Measurements from ENCODE around the gene GPR132. TPM values are rescaled to one million over a fixed set of nuclear protein-coding genes. Genes with fewer than 3 reads are reported as not detected.

Gene GPR132
- total and polyA plus RNA-seq, 2 of the 8 experiments (the other 6 are each of a cell fraction or from before 2014, with no cell fraction given): 0.11 TPM; not detected in 1

GRCh38 chr14:105087308-105087962, 22.2 kb upstream of the GPR132 start:
- peak overlapping the region; percentile 72 to 94 for H3K4me2 ChIP-seq (ENCODE audit: insufficient read depth in 1 of 2, low read depth in 2 of 2, low read length in 2 of 2)
- H3K4me3 ChIP-seq (ENCODE audit: extremely low read depth in 1 of 4, insufficient read depth in 2 of 4, low read depth in 3 of 4, low read length in 4 of 4): peak overlapping the region; percentile 36 to 72 (median 50)
- H4K91ac ChIP-seq (replicated peaks; ENCODE audit: insufficient read length, low read length): no peak overlapping the region
- peak in 1 of 2 experiments; percentile 67 for DNase-seq (ENCODE audit: low read depth in 1 of 2, low spot score in 2 of 2)
- H2BK12ac ChIP-seq (ENCODE audit: low read depth, low read length): no peak overlapping the region
- peaks cover 5 to 6% of the 10 kb centered on the region in 2 experiments for H4K20me1 ChIP-seq (replicated peaks in 1 of 2; ENCODE audit: control insufficient read depth in 1 of 2, insufficient read depth in 2 of 2, low read length in 2 of 2)
- no peak overlapping the region for H2AK5ac ChIP-seq (ENCODE audit: low read depth, low read length)
- 0 out of 2 replicates have a peak overlapping the region, but pooled peaks have one; percentile 48 for H3K18ac ChIP-seq (ENCODE audit: extremely low read depth, low read length)
- H2BK5ac ChIP-seq (ENCODE audit: low read depth, low read length): no peak overlapping the region
- H3K27ac ChIP-seq (ENCODE audit: low read depth, low read length): no peak overlapping the region
- WGBS, 2 experiments (ENCODE audit: extremely low coverage in 1 of 2, insufficient coverage in 1 of 2, insufficient read length in 1 of 2, insufficient replicate concordance in 2 of 2, low coverage in 1 of 2, low lambda C conversion rate in 2 of 2, missing lambda C conversion rate in 1 of 2): 5% methylated on average over 19 of the region's 60 CpGs; no CpG with 5 or more reads in 1 of the 2 experiments
- H2AFZ ChIP-seq (ENCODE audit: low read length): no peak overlapping the region; the same call in 1 of the 2 replicates
- H3K23me2 ChIP-seq (ENCODE audit: low read depth, low read length): peaks cover 25% of the 10 kb centered on the region; the same call in 1 of the 2 replicates
- H3K36me3 ChIP-seq (ENCODE audit: control insufficient read depth in 2 of 4, insufficient read depth in 4 of 4, low read length in 3 of 4): no peaks in the 10 kb centered on the region
- peak overlapping the region; percentile 38 for H3K4ac ChIP-seq (replicated peaks; ENCODE audit: insufficient read length, low read depth, low read length)
- POLR2A ChIA-PET (ENCODE audit: partially characterized antibody): interaction anchor here (1.7 kb wide), 1 partner anchor 12 kb away, joined by 9 read pairs; no protein-coding TSS in a partner anchor
- H3K9me3 ChIP-seq (ENCODE audit: insufficient read depth in 2 of 2, low read depth in 1 of 2, low read length in 1 of 2): no peaks in the 10 kb centered on the region
- H2BK20ac ChIP-seq (ENCODE audit: low read length): no peak overlapping the region
- H3K9ac ChIP-seq (replicated peaks in 1 of 4; ENCODE audit: extremely low read depth in 1 of 4, low read depth in 3 of 4, low read length in 3 of 4): no peak overlapping the region
- CTCF ChIA-PET (ENCODE audit: partially characterized antibody): interaction anchor here (0.8 to 4.6 kb wide), 19 partner anchors 8 to 383 kb away, joined by 3 to 25 read pairs (median 4); partner anchors contain the start of genes JAG2 and NUDT14
- no peaks in the 10 kb centered on the region for H3K79me2 ChIP-seq (ENCODE audit: control insufficient read depth in 1 of 2, insufficient read depth in 2 of 2, low read length in 2 of 2)
- no peak overlapping the region for H3K23ac ChIP-seq (ENCODE audit: insufficient read length)
- H2BK15ac ChIP-seq (ENCODE audit: low read length): peak overlapping the region; percentile 81; the same call in 1 of the 2 replicates
- H3K79me1 ChIP-seq (ENCODE audit: low read depth, low read length): no peaks in the 10 kb centered on the region
- no peak overlapping the region for H3K14ac ChIP-seq (ENCODE audit: insufficient read length)
- peaks cover 12 to 44% (median 34%) of the 10 kb centered on the region in 4 experiments for H3K27me3 ChIP-seq (replicated peaks in 1 of 4; ENCODE audit: control insufficient read depth in 3 of 4, extremely low read depth in 1 of 4, insufficient read depth in 3 of 4, low read length in 3 of 4)
- H3K56ac ChIP-seq (replicated peaks; ENCODE audit: insufficient read length, low read depth, low read length): no peak overlapping the region
- H3K4me1 ChIP-seq (replicated peaks in 1 of 4; ENCODE audit: control insufficient read depth in 3 of 4, insufficient read depth in 4 of 4, low read length in 3 of 4): peaks cover 0 to 12% (median 5%) of the 10 kb centered on the region in 4 experiments; a peak in 3 of 7 replicates
- FAIRE-seq: no peak
- peak overlapping the region; percentile 15 for H4K5ac ChIP-seq (ENCODE audit: insufficient read length, low read depth, low read length)
- peak overlapping the region; percentile 78 for H2BK120ac ChIP-seq (replicated peaks; ENCODE audit: low read depth, low read length)
- peak overlapping the region; percentile 81; the same call in 1 of the 2 replicates for H4K8ac ChIP-seq (ENCODE audit: extremely low read depth, insufficient read depth, low read length)
- TF ChIP-seq RXRA (IDR thresholded peaks at IDR 0.05; ENCODE audit: insufficient read depth, low read depth, low read length) (no peak), SP1 (IDR thresholded peaks at IDR 0.05; ENCODE audit: low read depth, low read length) (no peak), GABPA (IDR thresholded peaks at IDR 0.05; ENCODE audit: borderline replicate concordance, insufficient read depth, low read length) (0 out of 2 replicates have a peak, but pooled peaks have one; percentile 2), ASH2L (IDR thresholded peaks at IDR 0.05; ENCODE audit: low read length) (no peak)
- TF ChIP-seq, protein P1, sequence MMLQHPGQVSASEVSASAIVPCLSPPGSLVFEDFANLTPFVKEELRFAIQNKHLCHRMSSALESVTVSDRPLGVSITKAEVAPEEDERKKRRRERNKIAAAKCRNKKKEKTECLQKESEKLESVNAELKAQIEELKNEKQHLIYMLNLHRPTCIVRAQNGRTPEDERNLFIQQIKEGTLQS (IDR thresholded peaks at IDR 0.05; ENCODE audit: insufficient read depth, low read depth, low read length): no peak
- TF ChIP-seq, protein P2, sequence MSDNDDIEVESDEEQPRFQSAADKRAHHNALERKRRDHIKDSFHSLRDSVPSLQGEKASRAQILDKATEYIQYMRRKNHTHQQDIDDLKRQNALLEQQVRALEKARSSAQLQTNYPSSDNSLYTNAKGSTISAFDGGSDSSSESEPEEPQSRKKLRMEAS (IDR thresholded peaks at IDR 0.05): peak; percentile 80

Measured in H1 (cell line).